WERI-Rb-1 (cell line): ENCODE measurements around the gene MTG1.

ENCODE experiments used
- DNase-seq: peaks from one replicate; pipeline ENCODE4 v3.0.0-alpha.2; 2020
- H3K27ac ChIP-seq: fragments of 250-450 bp; sonication (Bioruptor Pico); 2 replicates; pipeline ENCODE4 v1.5.1; 2020; ENCODE audit warnings: mild to moderate bottlenecking, moderate library complexity
- H3K27me3 ChIP-seq: fragments of 250-450 bp; sonication (Bioruptor Pico); 2 replicates; pipeline ENCODE4 v1.5.1; 2021; ENCODE audit warnings: mild to moderate bottlenecking, low read depth, moderate library complexity; ENCODE audit not compliant: insufficient read depth, severe bottlenecking
- H3K36me3 ChIP-seq: fragments of 250-450 bp; sonication (Bioruptor Pico); 2 replicates; pipeline ENCODE4 v1.5.1; 2020; ENCODE audit warnings: mild to moderate bottlenecking, moderate library complexity
- H3K4me3 ChIP-seq: 2 replicates; pipeline ENCODE4 v1.5.1; 2011; ENCODE audit warnings: low read depth, mild to moderate bottlenecking, control low read depth, low read length
- H3K9me3 ChIP-seq: fragments of 250-450 bp; sonication (Bioruptor Pico); 2 replicates; pipeline ENCODE4 v1.5.1; 2021; ENCODE audit warnings: mild to moderate bottlenecking, moderate library complexity; ENCODE audit not compliant: severe bottlenecking
- TF ChIP-seq, protein P1 (sequence below): IDR thresholded peaks from 2 replicates; pipeline ENCODE4 v1.5.1; 2011; ENCODE audit warnings: low read depth, mild to moderate bottlenecking, control low read depth, inconsistent platforms, low read length

MTG1 gene

GRCh38 chr10:133378251-133379096 lies 15.5 kb upstream of the MTG1 start:
- Histone ChIP-seq H3K4me3 (peak overlapping the region; percentile 66), H3K27ac (peak overlapping the region; percentile 55), H3K27me3 (no peaks in the 10 kb centered on the region), H3K36me3 (no peaks in the 10 kb centered on the region), H3K9me3 (no peaks in the 10 kb centered on the region)
- TF ChIP-seq, protein P1, sequence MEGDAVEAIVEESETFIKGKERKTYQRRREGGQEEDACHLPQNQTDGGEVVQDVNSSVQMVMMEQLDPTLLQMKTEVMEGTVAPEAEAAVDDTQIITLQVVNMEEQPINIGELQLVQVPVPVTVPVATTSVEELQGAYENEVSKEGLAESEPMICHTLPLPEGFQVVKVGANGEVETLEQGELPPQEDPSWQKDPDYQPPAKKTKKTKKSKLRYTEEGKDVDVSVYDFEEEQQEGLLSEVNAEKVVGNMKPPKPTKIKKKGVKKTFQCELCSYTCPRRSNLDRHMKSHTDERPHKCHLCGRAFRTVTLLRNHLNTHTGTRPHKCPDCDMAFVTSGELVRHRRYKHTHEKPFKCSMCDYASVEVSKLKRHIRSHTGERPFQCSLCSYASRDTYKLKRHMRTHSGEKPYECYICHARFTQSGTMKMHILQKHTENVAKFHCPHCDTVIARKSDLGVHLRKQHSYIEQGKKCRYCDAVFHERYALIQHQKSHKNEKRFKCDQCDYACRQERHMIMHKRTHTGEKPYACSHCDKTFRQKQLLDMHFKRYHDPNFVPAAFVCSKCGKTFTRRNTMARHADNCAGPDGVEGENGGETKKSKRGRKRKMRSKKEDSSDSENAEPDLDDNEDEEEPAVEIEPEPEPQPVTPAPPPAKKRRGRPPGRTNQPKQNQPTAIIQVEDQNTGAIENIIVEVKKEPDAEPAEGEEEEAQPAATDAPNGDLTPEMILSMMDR: no peak
- peak; percentile 55 for DNase-seq

DNA sequence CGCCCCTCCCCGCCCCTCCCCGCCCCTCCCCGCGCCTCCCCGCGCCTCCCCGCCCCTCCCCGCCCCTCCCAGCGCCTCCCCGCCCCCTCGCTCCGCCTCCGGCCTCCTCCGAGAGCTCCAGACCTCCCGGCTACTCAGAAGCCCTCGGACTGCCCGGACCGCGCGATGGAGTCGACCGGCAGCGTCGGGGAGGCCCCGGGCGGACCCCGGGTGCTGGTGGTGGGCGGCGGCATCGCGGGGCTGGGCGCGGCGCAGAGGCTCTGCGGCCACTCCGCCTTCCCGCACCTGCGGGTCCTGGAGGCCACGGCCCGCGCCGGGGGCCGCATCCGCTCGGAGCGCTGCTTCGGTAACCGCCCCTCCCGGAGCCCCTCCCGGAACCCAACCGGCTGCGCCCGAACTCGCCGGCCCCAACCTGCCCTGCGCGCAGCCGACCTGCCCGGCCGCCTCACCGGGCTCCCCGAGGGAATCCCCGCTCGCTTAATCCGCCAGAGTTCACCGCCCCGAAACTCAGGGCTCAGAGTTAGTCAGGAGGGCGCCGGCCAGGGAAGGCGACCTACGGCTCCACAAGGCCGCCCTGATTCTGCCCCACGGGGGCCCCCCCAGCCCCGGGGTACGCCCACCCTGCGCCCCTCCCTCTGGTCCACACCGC lies 14.7 kb upstream of the MTG1 start, which contains the start of gene PAOX:
PAOX (plus strand) TSS at position 111 of the 649 bp plus-strand sequence; CDS start at position 166, 55 bp downstream.
- no peaks in the 10 kb centered on the region for H3K36me3 ChIP-seq
- no peaks in the 10 kb centered on the region for H3K9me3 ChIP-seq
- peak within 1 kb of the TSS; percentile 55 for H3K27ac ChIP-seq
- H3K27me3 ChIP-seq: no peaks in the 10 kb centered on the region
- peak within 1 kb of the TSS; percentile 66 for H3K4me3 ChIP-seq
- TF ChIP-seq, protein P1: no peak
- DNase-seq: peak; percentile 72

GRCh38 chr10:133379801-133380666 lies 13.9 kb upstream of the MTG1 start:
- TF ChIP-seq, protein P1: no peak

DNA sequence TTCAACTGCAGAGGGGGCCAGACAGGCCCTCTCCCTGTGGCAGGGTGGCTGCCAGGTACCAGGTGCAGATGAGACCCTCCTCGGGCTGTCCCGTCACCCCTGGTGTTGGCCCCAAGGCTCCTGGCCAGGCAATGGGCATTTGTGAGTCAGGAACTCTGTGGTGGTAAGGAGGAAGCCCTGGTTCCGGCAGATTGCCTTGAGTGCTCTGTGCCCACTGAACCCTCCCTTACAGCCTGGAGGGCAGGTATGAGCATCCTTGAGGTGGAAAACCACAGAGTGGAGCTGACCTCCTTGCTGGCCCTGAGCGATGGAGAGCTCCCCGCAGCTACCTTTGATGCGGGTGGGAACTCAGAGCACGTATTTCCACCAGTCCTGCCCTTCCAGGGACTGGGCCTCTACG lies 12.9 kb upstream of the MTG1 start:
- H3K4me3 ChIP-seq: no peak overlapping the region
- H3K27me3 ChIP-seq: no peaks in the 10 kb centered on the region

More at GRCh38 chr10:133379801-133380666, 13.9 kb upstream of the MTG1 start:
- no peaks in the 10 kb centered on the region for H3K36me3 ChIP-seq
- H3K27ac ChIP-seq: no peak overlapping the region; the same call in 1 of the 2 replicates
- peak overlapping the region; percentile 43 for H3K4me3 ChIP-seq
- H3K27me3 ChIP-seq: no peaks in the 10 kb centered on the region
- H3K9me3 ChIP-seq: no peaks in the 10 kb centered on the region
- no peak for DNase-seq

GRCh38 chr10:133383551-133383950 lies 10.4 kb upstream of the MTG1 start:
- no peak overlapping the region for H3K4me3 ChIP-seq
- H3K27me3 ChIP-seq: no peaks in the 10 kb centered on the region
- no peaks in the 10 kb centered on the region for H3K9me3 ChIP-seq
- no peak for DNase-seq
- H3K36me3 ChIP-seq: no peaks in the 10 kb centered on the region
- TF ChIP-seq, protein P1: no peak
- no peak overlapping the region for H3K27ac ChIP-seq

More for the DNA sequence above, 12.9 kb upstream of the MTG1 start:
- H3K27ac ChIP-seq: no peak overlapping the region
- no peaks in the 10 kb centered on the region for H3K36me3 ChIP-seq
- TF ChIP-seq, protein P1: no peak
- no peak for DNase-seq
- H3K9me3 ChIP-seq: no peaks in the 10 kb centered on the region
